ENCODE data around the gene ARMH3. TPM values are rescaled to one million over a fixed set of nuclear protein-coding genes. Genes with fewer than 3 reads are reported as not detected.

The ARMH3 gene
- total RNA-seq, 1 donor from 2014 or later = 4.8 TPM

- no peak for DNase-seq (ENCODE audit: low read depth in 2 of 2)
These were observed 105.8 kb downstream of the ARMH3 start for GRCh38 chr10:101950213-101950612.

GRCh38 chr10:101941871-101942270 is 114.1 kb downstream of the ARMH3 start:
- peak; percentile 69 to 76 for DNase-seq (ENCODE audit: low read depth in 2 of 2)

- DNase-seq (ENCODE audit: low read depth in 2 of 2) = peak in 1 of 2 donors; percentile 55
These were observed 115.1 kb downstream of the ARMH3 start for GRCh38 chr10:101940916-101941315.

GRCh38 chr10:101939729-101940128 is 116.2 kb downstream of the ARMH3 start:
- DNase-seq (ENCODE audit: low read depth in 2 of 2) = no peak

GRCh38 chr10:101939008-101939648 is 116.8 kb downstream of the ARMH3 start:
- DNase-seq (ENCODE audit: low read depth in 2 of 2) = peak in 1 of 2 donors; percentile 90

- DNase-seq (ENCODE audit: low read depth in 2 of 2) = peak in 1 of 2 donors; percentile 92
These were observed 117.5 kb downstream of the ARMH3 start for GRCh38 chr10:101938305-101939007.

- DNase-seq (ENCODE audit: low read depth in 2 of 2) = no peak
These were observed 120.5 kb downstream of the ARMH3 start for GRCh38 chr10:101935431-101935830.

GRCh38 chr10:101934686-101935305 is 121.2 kb downstream of the ARMH3 start:
- no peak for DNase-seq (ENCODE audit: low read depth in 2 of 2)

GRCh38 chr10:101933976-101934375 is 122.0 kb downstream of the ARMH3 start:
- no peak for DNase-seq (ENCODE audit: low read depth in 2 of 2)

- no peak for DNase-seq (ENCODE audit: low read depth in 2 of 2)
These were observed 123.8 kb downstream of the ARMH3 start for GRCh38 chr10:101932183-101932582.

GRCh38 chr10:101925027-101925426 is 130.9 kb downstream of the ARMH3 start:
- no peak for DNase-seq (ENCODE audit: low read depth in 2 of 2)

GRCh38 chr10:101923256-101923655 is 132.7 kb downstream of the ARMH3 start:
- no peak for DNase-seq (ENCODE audit: low read depth in 2 of 2)

GRCh38 chr10:101922846-101923245 is 133.1 kb downstream of the ARMH3 start:
- no peak for DNase-seq (ENCODE audit: low read depth in 2 of 2)

GRCh38 chr10:101920546-101920945 is 135.4 kb downstream of the ARMH3 start:
- DNase-seq (ENCODE audit: low read depth in 2 of 2) = no peak

GRCh38 chr10:101919026-101919770 is 136.8 kb downstream of the ARMH3 start:
- DNase-seq (ENCODE audit: low read depth in 2 of 2) = no peak

GRCh38 chr10:101912561-101913179 is 143.3 kb downstream of the ARMH3 start:
- no peak for DNase-seq (ENCODE audit: low read depth in 2 of 2)

- no peak for DNase-seq (ENCODE audit: low read depth in 2 of 2)
These were observed 149.3 kb downstream of the ARMH3 start for GRCh38 chr10:101906586-101907183.

GRCh38 chr10:101905251-101905650 is 150.7 kb downstream of the ARMH3 start:
- DNase-seq (ENCODE audit: low read depth in 2 of 2) = no peak

GRCh38 chr10:101903827-101904550 is 152.0 kb downstream of the ARMH3 start:
- no peak for DNase-seq (ENCODE audit: low read depth in 2 of 2)

GRCh38 chr10:101902820-101903145 is 153.2 kb downstream of the ARMH3 start:
- no peak for DNase-seq (ENCODE audit: low read depth in 2 of 2)
